Neuron (in vitro differentiated cells): Measurements from ENCODE around the gene REV1.
"Not testable (repeated sequence)": the region's sequence is repeated elsewhere in the genome, so short reads cannot be mapped to it uniquely, and the experiment has no call there.

ENCODE experiments used
- H2AFZ ChIP-seq: one replicate; pipeline ENCODE4 v1.6.1; 2013; ENCODE audit warnings: low read depth, mild to moderate bottlenecking, inconsistent platforms, low read length, moderate library complexity
- H3K27me3 ChIP-seq: one replicate; pipeline ENCODE4 v1.6.1; 2013; ENCODE audit warnings: low read length; ENCODE audit not compliant: insufficient read depth
- H3K36me3 ChIP-seq: one replicate; pipeline ENCODE4 v1.6.1; 2013; ENCODE audit warnings: low read length; ENCODE audit not compliant: insufficient read depth
- H3K4me1 ChIP-seq: one replicate; pipeline ENCODE4 v1.6.1; 2013; ENCODE audit warnings: low read length; ENCODE audit not compliant: insufficient read depth
- H3K4me3 ChIP-seq: 2 replicates; pipeline ENCODE4 v1.5.1; 2013; ENCODE audit warnings: mild to moderate bottlenecking, low read length, moderate library complexity
- H3K9me3 ChIP-seq: one replicate; pipeline ENCODE4 v1.6.1; 2013; ENCODE audit warnings: low read length

Gene REV1

GRCh38 chr2:99377879-99378278 is 111.9 kb downstream of the REV1 start:
- Histone ChIP-seq H3K9me3 (peaks cover 14% of the 10 kb centered on the region), H2AFZ (no peak overlapping the region), H3K4me3 (no peak overlapping the region), H3K36me3 (peaks cover 89% of the 10 kb centered on the region), H3K27me3 (no peaks in the 10 kb centered on the region), H3K4me1 (no peaks in the 10 kb centered on the region)

- H3K36me3 ChIP-seq: peaks cover 88% of the 10 kb centered on the region
- H3K9me3 ChIP-seq: peaks cover 14% of the 10 kb centered on the region
- H3K27me3 ChIP-seq: no peaks in the 10 kb centered on the region
- no peak overlapping the region for H2AFZ ChIP-seq
- H3K4me1 ChIP-seq: no peaks in the 10 kb centered on the region
- H3K4me3 ChIP-seq: no peak overlapping the region
Measured at GRCh38 chr2:99376254-99376864, 113.5 kb downstream of the REV1 start.

- peaks cover 14% of the 10 kb centered on the region for H3K9me3 ChIP-seq
- no peaks in the 10 kb centered on the region for H3K4me1 ChIP-seq
- H3K4me3 ChIP-seq: no peak overlapping the region
- H3K27me3 ChIP-seq: no peaks in the 10 kb centered on the region
- no peak overlapping the region for H2AFZ ChIP-seq
- peaks cover 83% of the 10 kb centered on the region for H3K36me3 ChIP-seq
Measured at GRCh38 chr2:99374747-99375146, 115.1 kb downstream of the REV1 start.

GRCh38 chr2:99373144-99373543 is 116.7 kb downstream of the REV1 start:
- no peaks in the 10 kb centered on the region for H3K27me3 ChIP-seq
- H3K4me1 ChIP-seq: no peaks in the 10 kb centered on the region
- peaks cover 79% of the 10 kb centered on the region for H3K36me3 ChIP-seq

GRCh38 chr2:99368854-99369253 is 121.0 kb downstream of the REV1 start:
- H3K4me3 ChIP-seq, H3K27me3 ChIP-seq, H2AFZ ChIP-seq, H3K4me1 ChIP-seq: not testable (repeated sequence)
- H3K36me3 ChIP-seq: peaks cover 79% of the 10 kb centered on the region
- H3K9me3 ChIP-seq: peaks cover 12% of the 10 kb centered on the region

More at GRCh38 chr2:99373144-99373543, 116.7 kb downstream of the REV1 start:
- H3K4me3 ChIP-seq: no peak overlapping the region
- no peak overlapping the region for H2AFZ ChIP-seq
- H3K9me3 ChIP-seq: peaks cover 14% of the 10 kb centered on the region

- no peaks in the 10 kb centered on the region for H3K9me3 ChIP-seq
- H3K4me1 ChIP-seq: no peaks in the 10 kb centered on the region
- H3K36me3 ChIP-seq: peaks cover 74% of the 10 kb centered on the region
- no peaks in the 10 kb centered on the region for H3K27me3 ChIP-seq
- H3K4me3 ChIP-seq: no peak overlapping the region
- no peak overlapping the region for H2AFZ ChIP-seq
Measured at GRCh38 chr2:99365661-99366060, 124.2 kb downstream of the REV1 start.

- Histone ChIP-seq H3K9me3 (no peaks in the 10 kb centered on the region), H2AFZ (no peak overlapping the region), H3K36me3 (peaks cover 8% of the 10 kb centered on the region), H3K27me3 (no peaks in the 10 kb centered on the region), H3K4me3 (no peak overlapping the region), H3K4me1 (no peaks in the 10 kb centered on the region)
Measured at GRCh38 chr2:99356853-99357252, 133.0 kb downstream of the REV1 start.

- H3K36me3 ChIP-seq, H3K4me1 ChIP-seq, H3K9me3 ChIP-seq, H3K4me3 ChIP-seq, H3K27me3 ChIP-seq, H2AFZ ChIP-seq: not testable (repeated sequence)
Measured at GRCh38 chr2:99354825-99355224, 135.0 kb downstream of the REV1 start.

GRCh38 chr2:99354070-99354469 is 135.7 kb downstream of the REV1 start:
- Histone ChIP-seq H3K27me3 (no peaks in the 10 kb centered on the region), H3K4me3 (no peak overlapping the region), H2AFZ (no peak overlapping the region), H3K4me1 (no peaks in the 10 kb centered on the region), H3K9me3 (no peaks in the 10 kb centered on the region), H3K36me3 (no peaks in the 10 kb centered on the region)
